ENCODE measurements around the gene PRPS1.

The PRPS1 gene

DNA sequence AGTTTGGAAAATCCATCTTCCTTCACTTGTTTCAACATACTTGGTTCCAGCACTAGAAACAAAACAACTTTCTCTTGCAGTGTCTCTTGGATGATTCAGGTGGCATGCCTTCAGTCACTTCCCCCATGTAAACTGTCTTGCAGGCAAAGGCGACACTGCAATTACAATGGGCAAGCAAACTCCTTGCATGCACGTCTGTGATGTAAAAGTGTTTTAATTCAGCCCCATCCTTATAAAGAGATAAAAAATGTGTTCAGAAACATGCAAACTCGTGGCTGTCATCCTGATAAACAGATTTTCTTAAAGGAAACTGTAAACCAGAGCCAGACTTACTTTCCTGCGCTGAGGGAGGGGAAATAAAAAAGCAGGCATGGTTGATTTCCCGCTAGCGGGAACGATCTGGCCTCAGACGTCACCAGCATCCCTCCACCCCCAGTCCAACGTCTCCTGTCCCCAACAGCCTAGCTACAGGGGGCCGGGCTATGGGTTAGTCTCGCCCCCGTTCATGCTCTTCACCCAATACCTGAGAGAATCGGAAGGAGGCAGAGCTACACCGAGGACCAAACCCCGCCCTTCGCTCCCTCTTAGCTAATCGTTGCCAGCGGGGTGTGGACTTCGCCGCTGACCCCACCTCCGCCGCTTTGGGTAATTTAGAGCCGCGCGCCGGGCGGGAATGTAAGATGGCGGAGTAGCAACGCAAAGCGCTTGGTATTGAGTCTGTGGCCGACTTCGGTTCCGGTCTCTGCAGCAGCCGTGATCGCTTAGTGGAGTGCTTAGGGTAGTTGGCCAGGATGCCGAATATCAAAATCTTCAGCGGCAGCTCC is at the start of gene PRPS1:
TSS of gene PRPS1 (plus strand) at position 673 of the 824 bp plus-strand sequence. CDS start at position 792, 119 bp downstream.
- H3K9me3 ChIP-seq (ENCODE audit: severe bottlenecking), result no peaks in the 10 kb centered on the region
- peak within 1 kb of the TSS; percentile 79 for H3K27ac ChIP-seq
- H3K4me3 ChIP-seq (ENCODE audit: low read depth, low read length), result peak within 1 kb of the TSS; percentile 60
- H3K36me3 ChIP-seq, result no peaks in the 10 kb centered on the region
- peak; percentile 93 for DNase-seq
- TF ChIP-seq, protein P1, sequence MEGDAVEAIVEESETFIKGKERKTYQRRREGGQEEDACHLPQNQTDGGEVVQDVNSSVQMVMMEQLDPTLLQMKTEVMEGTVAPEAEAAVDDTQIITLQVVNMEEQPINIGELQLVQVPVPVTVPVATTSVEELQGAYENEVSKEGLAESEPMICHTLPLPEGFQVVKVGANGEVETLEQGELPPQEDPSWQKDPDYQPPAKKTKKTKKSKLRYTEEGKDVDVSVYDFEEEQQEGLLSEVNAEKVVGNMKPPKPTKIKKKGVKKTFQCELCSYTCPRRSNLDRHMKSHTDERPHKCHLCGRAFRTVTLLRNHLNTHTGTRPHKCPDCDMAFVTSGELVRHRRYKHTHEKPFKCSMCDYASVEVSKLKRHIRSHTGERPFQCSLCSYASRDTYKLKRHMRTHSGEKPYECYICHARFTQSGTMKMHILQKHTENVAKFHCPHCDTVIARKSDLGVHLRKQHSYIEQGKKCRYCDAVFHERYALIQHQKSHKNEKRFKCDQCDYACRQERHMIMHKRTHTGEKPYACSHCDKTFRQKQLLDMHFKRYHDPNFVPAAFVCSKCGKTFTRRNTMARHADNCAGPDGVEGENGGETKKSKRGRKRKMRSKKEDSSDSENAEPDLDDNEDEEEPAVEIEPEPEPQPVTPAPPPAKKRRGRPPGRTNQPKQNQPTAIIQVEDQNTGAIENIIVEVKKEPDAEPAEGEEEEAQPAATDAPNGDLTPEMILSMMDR (IDR thresholded peaks at IDR 0.05; ENCODE audit: low read depth, low read length), result no peak
- peaks cover 9% of the 10 kb centered on the region for H3K27me3 ChIP-seq (ENCODE audit: insufficient read depth, low read depth, severe bottlenecking)

DNA sequence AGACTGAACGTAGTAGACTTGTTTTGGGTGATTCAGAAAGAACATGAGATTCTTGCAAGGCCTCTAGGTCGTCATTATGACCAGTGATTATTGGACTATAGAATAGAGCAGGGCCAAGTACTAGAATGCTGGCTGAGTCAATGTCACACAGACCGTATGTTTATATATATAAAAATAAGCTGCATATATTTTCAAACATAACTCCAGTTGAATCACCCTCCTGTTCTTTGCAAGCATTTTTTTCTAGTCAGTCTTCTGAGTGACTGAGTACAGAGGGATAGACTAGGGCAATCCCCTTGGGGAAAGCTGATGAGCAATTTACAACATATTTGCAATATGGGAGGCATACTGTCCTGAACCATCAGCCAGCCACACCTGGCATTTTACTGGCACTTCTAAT is 48.4 kb upstream of the PRPS1 start:
- no peaks in the 10 kb centered on the region for H3K36me3 ChIP-seq
- H3K9me3 ChIP-seq (ENCODE audit: severe bottlenecking), result no peaks in the 10 kb centered on the region
- no peaks in the 10 kb centered on the region for H3K27me3 ChIP-seq (ENCODE audit: insufficient read depth, low read depth, severe bottlenecking)
- DNase-seq, result no peak
- no peak overlapping the region for H3K27ac ChIP-seq
- no peak overlapping the region for H3K4me3 ChIP-seq (ENCODE audit: low read depth, low read length)
- TF ChIP-seq, protein P1 (IDR thresholded peaks at IDR 0.05; ENCODE audit: low read depth, low read length), result no peak

DNA sequence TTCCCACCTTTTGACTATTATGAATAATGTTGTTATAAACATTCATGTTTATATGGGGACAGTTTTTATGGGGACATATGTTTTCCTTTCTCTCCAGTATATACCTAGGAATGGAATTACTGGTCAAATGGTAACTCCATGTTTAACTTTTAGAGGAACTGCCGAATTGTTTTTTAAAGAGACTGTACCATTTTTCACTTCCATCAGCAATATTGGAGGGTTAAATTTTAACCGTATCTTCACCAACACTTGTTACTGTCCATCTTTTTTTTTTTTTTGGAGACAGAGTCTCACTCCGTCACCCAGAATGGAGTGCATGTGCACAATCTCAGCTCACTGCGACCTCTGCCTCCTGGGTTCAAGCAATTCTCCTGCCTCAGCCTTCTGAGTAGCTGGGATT is 46.4 kb upstream of the PRPS1 start:
- no peaks in the 10 kb centered on the region for H3K36me3 ChIP-seq
- H3K9me3 ChIP-seq (ENCODE audit: severe bottlenecking), result no peaks in the 10 kb centered on the region
- no peaks in the 10 kb centered on the region for H3K27me3 ChIP-seq (ENCODE audit: insufficient read depth, low read depth, severe bottlenecking)
- DNase-seq, result no peak
- no peak overlapping the region for H3K27ac ChIP-seq
- no peak overlapping the region for H3K4me3 ChIP-seq (ENCODE audit: low read depth, low read length)
- TF ChIP-seq, protein P1 (IDR thresholded peaks at IDR 0.05; ENCODE audit: low read depth, low read length), result no peak

DNA sequence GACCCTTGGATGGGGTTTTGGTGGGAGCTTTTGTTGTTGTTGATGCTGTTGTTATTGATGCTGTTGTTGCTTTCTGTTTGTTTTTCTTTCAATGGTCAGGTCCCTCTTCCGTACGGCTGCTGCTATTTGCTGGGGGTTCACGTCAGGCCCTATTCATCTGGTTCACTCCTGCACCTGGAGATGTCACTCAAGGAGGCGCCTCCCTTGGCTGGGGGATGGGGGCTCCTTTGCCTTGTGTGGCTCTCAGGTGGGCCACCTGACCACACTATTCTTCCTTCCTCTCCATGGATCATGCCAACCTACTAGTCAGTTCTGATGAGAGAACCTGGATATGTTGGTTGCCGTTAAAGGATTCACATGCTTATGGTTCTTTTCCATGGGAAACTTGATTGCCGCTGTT is 39.1 kb upstream of the PRPS1 start:
- no peak for DNase-seq
- Histone ChIP-seq H3K4me3 (ENCODE audit: low read depth, low read length) (no peak overlapping the region), H3K36me3 (no peaks in the 10 kb centered on the region), H3K9me3 (ENCODE audit: severe bottlenecking) (no peaks in the 10 kb centered on the region), H3K27ac (no peak overlapping the region), H3K27me3 (ENCODE audit: insufficient read depth, low read depth, severe bottlenecking) (peaks cover 4% of the 10 kb centered on the region)
- TF ChIP-seq, protein P1 (IDR thresholded peaks at IDR 0.05; ENCODE audit: low read depth, low read length), result no peak

DNA sequence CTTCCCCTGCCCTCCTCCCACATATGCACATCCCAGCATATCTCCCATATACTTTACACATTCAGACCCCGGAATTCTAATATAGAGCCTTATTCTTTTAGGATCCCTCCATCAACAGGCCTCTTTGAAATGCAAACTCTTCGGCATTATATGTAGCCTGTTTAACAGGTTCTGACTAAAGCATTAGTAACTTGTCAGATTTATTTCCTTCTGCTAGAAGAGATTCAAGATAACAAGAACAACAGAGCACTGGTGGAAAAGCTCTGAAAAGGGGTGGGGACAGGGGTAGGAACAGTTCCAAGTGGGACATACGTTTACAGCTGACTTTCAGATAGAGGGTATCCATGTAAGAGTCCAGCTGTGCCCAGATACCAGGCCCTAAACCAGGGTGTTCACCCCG is 31.7 kb upstream of the PRPS1 start:
- TF ChIP-seq, protein P1 (IDR thresholded peaks at IDR 0.05; ENCODE audit: low read depth, low read length), result no peak
- no peak overlapping the region for H3K4me3 ChIP-seq (ENCODE audit: low read depth, low read length)
- H3K36me3 ChIP-seq, result no peaks in the 10 kb centered on the region
- H3K27ac ChIP-seq, result no peak overlapping the region
- H3K9me3 ChIP-seq (ENCODE audit: severe bottlenecking), result no peaks in the 10 kb centered on the region
- no peak for DNase-seq
- H3K27me3 ChIP-seq (ENCODE audit: insufficient read depth, low read depth, severe bottlenecking), result peaks cover 3% of the 10 kb centered on the region
